MCF 10A (cell line): ENCODE results near the gene RDH5. TPM values are rescaled to one million over a fixed set of nuclear protein-coding genes. Genes with fewer than 3 reads are reported as not detected.

Source experiments
- BruUV-seq: library from RNA; stranded (reverse); fragments of 400-500 nt; replicated peaks from 2 replicates; lab custom pipeline; 2021; lab: Mats Ljungman, UMichigan
- CTCF ChIA-PET: fragments of 300-600 bp; sonication (Branson Sonifier 250); formaldehyde crosslinking; extraction: SDS; loops from one replicate; lab custom pipeline; 2021; ENCODE audit warnings: antibody characterized with exemption, inconsistent platforms; lab: Yijun Ruan, JAX
- POLR2A ChIA-PET: fragments of 300-600, 350-650 bp; sonication (Branson Sonifier 250); formaldehyde crosslinking; extraction: SDS; loops from one replicate; lab custom pipeline; 2020; ENCODE audit warnings: antibody characterized with exemption, inconsistent platforms; lab: Yijun Ruan, JAX
- DNase-seq: peaks from one replicate; pipeline ENCODE4 v3.0.0-alpha.2; 2018; ENCODE audit not compliant: unreplicated experiment
- H3K27ac Mint-ChIP-seq: one replicate; pipeline ENCODE4 v1.8.0; 2022; ENCODE audit warnings: mild to moderate bottlenecking, low read depth, mixed read lengths; ENCODE audit not compliant: unreplicated experiment
- H3K27me3 Mint-ChIP-seq: one replicate; pipeline ENCODE4 v1.8.0; 2022; ENCODE audit warnings: mixed read lengths; ENCODE audit not compliant: insufficient read depth, unreplicated experiment
- H3K36me3 Mint-ChIP-seq: one replicate; pipeline ENCODE4 v1.8.0; 2022; ENCODE audit warnings: mild to moderate bottlenecking, moderate library complexity, mixed read lengths; ENCODE audit not compliant: insufficient read depth, unreplicated experiment
- H3K4me1 Mint-ChIP-seq: one replicate; pipeline ENCODE4 v1.8.0; 2022; ENCODE audit warnings: mixed read lengths; ENCODE audit not compliant: insufficient read depth, unreplicated experiment
- H3K4me3 Mint-ChIP-seq: one replicate; pipeline ENCODE4 v1.8.0; 2022; ENCODE audit warnings: mild to moderate bottlenecking, moderate library complexity, mixed read lengths; ENCODE audit not compliant: unreplicated experiment
- H3K9me3 Mint-ChIP-seq: one replicate; pipeline ENCODE4 v1.8.0; 2022; ENCODE audit warnings: mixed read lengths; ENCODE audit not compliant: unreplicated experiment
- CTCF ChIP-seq: fragments of 200-600 bp; IDR thresholded peaks from one replicate; pipeline ENCODE4 v1.8.0; 2022; ENCODE audit warnings: antibody characterized with exemption, mild to moderate bottlenecking; ENCODE audit not compliant: unreplicated experiment
- intact Hi-C: fragments of 100-400 bp; cut with micrococcal nuclease; formaldehyde crosslinking; loops from 2 replicates; pipeline ENCODE4 v1.14.1; 2022
- total RNA-seq: library from RNA; stranded (reverse); gene quantifications from 2 replicates; pipeline ENCODE4 v1.2.3, GENCODE V29; 2022

RDH5 gene
- total RNA-seq, 1 experiment from 2014 or later, result 2.5 TPM

- Mint-ChIP-seq H3K4me3 (no peak overlapping the region), H3K27ac (no peak overlapping the region), H3K27me3 (no peaks in the 10 kb centered on the region), H3K9me3 (no peaks in the 10 kb centered on the region), H3K4me1 (peaks cover 6% of the 10 kb centered on the region), H3K36me3 (peaks cover 79% of the 10 kb centered on the region)
- no TSS peak for BruUV-seq
- ChIA-PET CTCF (interaction anchor here (0.8 to 1.9 kb wide), 2 partner anchors 10 to 22 kb away, joined by 3 to 9 read pairs; no protein-coding TSS in a partner anchor), POLR2A (no interaction called here)
- no peak for TF ChIP-seq CTCF
- no peak for DNase-seq
- intact Hi-C loops, result no loop called here
These were observed 40.5 kb downstream of the RDH5 start for GRCh38 chr12:55760663-55761062.

GRCh38 chr12:55762646-55763045, 42.5 kb downstream of the RDH5 start:
- no TSS peak for BruUV-seq
- no peak for TF ChIP-seq CTCF
- Mint-ChIP-seq H3K9me3 (no peaks in the 10 kb centered on the region), H3K27ac (no peak overlapping the region), H3K36me3 (peaks cover 78% of the 10 kb centered on the region), H3K4me1 (peaks cover 6% of the 10 kb centered on the region), H3K27me3 (no peaks in the 10 kb centered on the region), H3K4me3 (no peak overlapping the region)
- ChIA-PET POLR2A (no interaction called here), CTCF (interaction anchor here (0.8 kb wide), 1 partner anchor 34 kb away, joined by 3 read pairs; no protein-coding TSS in a partner anchor)
- no peak for DNase-seq
- intact Hi-C loops, result no loop called here

GRCh38 chr12:55765736-55766290, 45.6 kb downstream of the RDH5 start:
- BruUV-seq, result no TSS peak
- Mint-ChIP-seq H3K36me3 (peaks cover 70% of the 10 kb centered on the region), H3K4me3 (no peak overlapping the region), H3K9me3 (no peaks in the 10 kb centered on the region), H3K27ac (no peak overlapping the region), H3K4me1 (peaks cover 6% of the 10 kb centered on the region), H3K27me3 (no peaks in the 10 kb centered on the region)
- TF ChIP-seq CTCF, result no peak
- CTCF ChIA-PET, result interaction anchor here (0.6 kb wide), 1 partner anchor 190 kb away, joined by 3 read pairs; no protein-coding TSS in a partner anchor
- POLR2A ChIA-PET, result interaction anchor here (0.7 to 1.0 kb wide), 2 partner anchors 13 to 446 kb away, joined by 3 read pairs; no protein-coding TSS in a partner anchor
- intact Hi-C loops, result no loop called here
- no peak for DNase-seq

- H3K36me3 Mint-ChIP-seq, result peaks cover 70% of the 10 kb centered on the region
- no TSS peak for BruUV-seq
- no peaks in the 10 kb centered on the region for H3K9me3 Mint-ChIP-seq
- no peak overlapping the region for H3K4me3 Mint-ChIP-seq
- no peaks in the 10 kb centered on the region for H3K27me3 Mint-ChIP-seq
- TF ChIP-seq CTCF, result no peak
- ChIA-PET POLR2A (interaction anchor here (0.6 kb wide), 1 partner anchor 9 kb away, joined by 3 read pairs; no protein-coding TSS in a partner anchor), CTCF (interaction anchor here (0.6 to 1.1 kb wide), 3 partner anchors 10 to 262 kb away, joined by 3 to 6 read pairs (median 3); no protein-coding TSS in a partner anchor)
- no peaks in the 10 kb centered on the region for H3K4me1 Mint-ChIP-seq
- DNase-seq, result no peak
- intact Hi-C loops, result no loop called here
- H3K27ac Mint-ChIP-seq, result no peak overlapping the region
These were observed 47.0 kb downstream of the RDH5 start for GRCh38 chr12:55767156-55767555.
